Measurements from ENCODE around the gene IGSF21.

IGSF21 gene

GRCh38 chr1:18280956-18281355 is 173.4 kb downstream of the IGSF21 start:
- no peak overlapping the region for H3K9ac ChIP-seq (ENCODE audit: low read length)
- no peak overlapping the region for H3K4me3 ChIP-seq (ENCODE audit: low read depth, low read length, poor library complexity, severe bottlenecking)
- no peaks in the 10 kb centered on the region for H3K9me2 ChIP-seq (ENCODE audit: low read depth, low read length)
- TF ChIP-seq CTCF (IDR thresholded peaks at IDR 0.05; ENCODE audit: low read length): no peak
- TF ChIP-seq EZH2 (IDR thresholded peaks at IDR 0.05; ENCODE audit: borderline replicate concordance, low read length): no peak
- H2AFZ ChIP-seq (ENCODE audit: low read length): no peak overlapping the region
- H3K4me2 ChIP-seq (ENCODE audit: low read length): no peak overlapping the region
- no peaks in the 10 kb centered on the region for H4K20me1 ChIP-seq (ENCODE audit: insufficient read depth, low read length)
- no peak overlapping the region for H3K27ac ChIP-seq (ENCODE audit: low read depth, low read length, poor library complexity, severe bottlenecking)
- H3K36me3 ChIP-seq (ENCODE audit: insufficient read depth, low read length): no peaks in the 10 kb centered on the region
- no peaks in the 10 kb centered on the region for H3K4me1 ChIP-seq (ENCODE audit: insufficient read depth, low read length, severe bottlenecking)
- no peaks in the 10 kb centered on the region for H3K9me3 ChIP-seq (ENCODE audit: low read length)
- H3K79me2 ChIP-seq (ENCODE audit: insufficient read depth, low read length): no peaks in the 10 kb centered on the region
- H3K27me3 ChIP-seq (ENCODE audit: insufficient read depth, low read length): no peaks in the 10 kb centered on the region
- no peaks in the 10 kb centered on the region for H3F3A ChIP-seq (ENCODE audit: insufficient read depth, low read length)

- Histone ChIP-seq H3K4me2 (ENCODE audit: low read length) (no peak overlapping the region), H3K27ac (ENCODE audit: low read depth, low read length, poor library complexity, severe bottlenecking) (no peak overlapping the region), H3K27me3 (ENCODE audit: insufficient read depth, low read length) (no peaks in the 10 kb centered on the region), H2AFZ (ENCODE audit: low read length) (no peak overlapping the region), H3K9me3 (ENCODE audit: low read length) (no peaks in the 10 kb centered on the region), H3K79me2 (ENCODE audit: insufficient read depth, low read length) (no peaks in the 10 kb centered on the region), H3K36me3 (ENCODE audit: insufficient read depth, low read length) (no peaks in the 10 kb centered on the region), H3K4me3 (ENCODE audit: low read depth, low read length, poor library complexity, severe bottlenecking) (no peak overlapping the region), H4K20me1 (ENCODE audit: insufficient read depth, low read length) (no peaks in the 10 kb centered on the region), H3F3A (ENCODE audit: insufficient read depth, low read length) (no peaks in the 10 kb centered on the region), H3K4me1 (ENCODE audit: insufficient read depth, low read length, severe bottlenecking) (no peaks in the 10 kb centered on the region), H3K9ac (ENCODE audit: low read length) (no peak overlapping the region), H3K9me2 (ENCODE audit: low read depth, low read length) (no peaks in the 10 kb centered on the region)
- TF ChIP-seq EZH2 (IDR thresholded peaks at IDR 0.05; ENCODE audit: borderline replicate concordance, low read length) (no peak), CTCF (IDR thresholded peaks at IDR 0.05; ENCODE audit: low read length) (no peak)
Measured at GRCh38 chr1:18282851-18283600, 175.4 kb downstream of the IGSF21 start.

- Histone ChIP-seq H2AFZ (ENCODE audit: low read length) (no peak overlapping the region), H3K36me3 (ENCODE audit: insufficient read depth, low read length) (no peaks in the 10 kb centered on the region), H3K27me3 (ENCODE audit: insufficient read depth, low read length) (no peaks in the 10 kb centered on the region), H3K27ac (ENCODE audit: low read depth, low read length, poor library complexity, severe bottlenecking) (no peak overlapping the region), H3K9ac (ENCODE audit: low read length) (no peak overlapping the region), H3K9me3 (ENCODE audit: low read length) (no peaks in the 10 kb centered on the region), H3K4me2 (ENCODE audit: low read length) (no peak overlapping the region), H3K79me2 (ENCODE audit: insufficient read depth, low read length) (no peaks in the 10 kb centered on the region), H3K4me3 (ENCODE audit: low read depth, low read length, poor library complexity, severe bottlenecking) (no peak overlapping the region), H3F3A (ENCODE audit: insufficient read depth, low read length) (no peaks in the 10 kb centered on the region), H3K4me1 (ENCODE audit: insufficient read depth, low read length, severe bottlenecking) (no peaks in the 10 kb centered on the region), H3K9me2 (ENCODE audit: low read depth, low read length) (no peaks in the 10 kb centered on the region), H4K20me1 (ENCODE audit: insufficient read depth, low read length) (no peaks in the 10 kb centered on the region)
- TF ChIP-seq CTCF (IDR thresholded peaks at IDR 0.05; ENCODE audit: low read length) (no peak), EZH2 (IDR thresholded peaks at IDR 0.05; ENCODE audit: borderline replicate concordance, low read length) (no peak)
Measured at GRCh38 chr1:18283601-18284385, 176.2 kb downstream of the IGSF21 start.

Measured in OCI-LY1 (cell line).